ENCODE results near the gene MARCKSL1. TPM values are rescaled to one million over a fixed set of nuclear protein-coding genes. Genes with fewer than 3 reads are reported as not detected.
A peak's percentile ranks its signal among the peaks of the same experiment; 100 is the strongest.

The MARCKSL1 gene
- total and polyA plus RNA-seq, 2 of the 13 experiments (the other 11 are each of a cell fraction or from before 2014, with no cell fraction given): 81.9 to 155 TPM

DNA sequence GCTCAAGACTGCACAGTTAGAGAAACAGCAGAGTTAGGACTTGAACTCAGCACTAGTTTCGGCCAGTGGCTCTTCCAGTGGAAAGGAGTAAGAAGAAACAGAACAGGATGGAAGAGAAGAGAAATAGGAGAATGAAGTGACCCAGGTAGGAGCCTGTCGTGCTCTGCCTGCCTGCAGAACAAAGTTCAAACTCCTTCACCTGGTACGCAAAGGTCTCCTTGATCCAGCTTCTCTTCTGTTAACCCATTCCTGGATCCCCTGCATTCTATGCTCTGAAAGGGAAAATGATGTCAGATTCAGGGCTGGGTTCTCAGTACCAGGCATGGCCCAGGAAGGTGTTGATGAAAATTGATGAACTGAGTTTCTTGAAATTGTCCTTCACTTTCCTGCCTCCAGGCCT is 22.4 kb upstream of the MARCKSL1 start:
- POLR2A ChIA-PET: interaction anchor here (0.8 to 1.7 kb wide), 5 partner anchors 9 to 36 kb away, joined by 3 to 4 read pairs (median 3); partner anchors contain the start of genes BSDC1 and MARCKSL1
- H3K27ac ChIP-seq (ENCODE audit: extremely low read length, insufficient read depth, low read length): peak overlapping the region; percentile 23
- no peaks in the 10 kb centered on the region for H3K9me3 ChIP-seq (ENCODE audit: low read length)
- H3K4me3 ChIP-seq (replicated peaks in 1 of 3; ENCODE audit: insufficient read depth in 1 of 3, low read depth in 2 of 3, low read length in 3 of 3): no peak overlapping the region
- TSS peak; percentile 15 for BruUV-seq (replicated peaks)
- H3K9ac ChIP-seq (ENCODE audit: insufficient read depth, low read depth, low read length): no peak overlapping the region
- in situ Hi-C loops (cut with HindIII; ENCODE audit: extremely low pct_ligation_motif_present, low pct_unique_long_range_greater_than_20kb): no loop called here
- WGBS (ENCODE audit: low lambda C conversion rate): 25% methylated on average over 3 of the region's 3 CpGs
- H2AFZ ChIP-seq (ENCODE audit: low read length): no peak overlapping the region
- no peaks in the 10 kb centered on the region for H3K79me2 ChIP-seq (ENCODE audit: insufficient read depth, low read length)
- intact Hi-C loops (cut with micrococcal nuclease; ENCODE audit: unreplicated experiment): no loop called here
- H3K4me2 ChIP-seq (ENCODE audit: low read depth, low read length): peak overlapping the region; percentile 48
- H3K36me3 ChIP-seq (replicated peaks in 1 of 2; ENCODE audit: control insufficient read depth in 1 of 2, insufficient read depth in 2 of 2, low read length in 2 of 2): peaks cover 0 to 10% of the 10 kb centered on the region in 2 experiments; a peak in 1 of 5 replicates
- DNase-seq (ENCODE audit: low spot score): no peak
- H4K20me1 ChIP-seq (ENCODE audit: insufficient read depth, low read length): no peaks in the 10 kb centered on the region
- H3K27me3 ChIP-seq (ENCODE audit: control insufficient read depth in 1 of 2, insufficient read depth in 2 of 2, low read length in 2 of 2): no peaks in the 10 kb centered on the region
- peaks cover 34% of the 10 kb centered on the region for H3K4me1 ChIP-seq (ENCODE audit: insufficient read depth, low read length)
- peak; percentile 66 for FAIRE-seq
- CTCF ChIA-PET (ENCODE audit: low intra/inter-chr PET ratio, low total read pairs): no interaction called here
- ATAC-seq: peak; percentile 45
- TF ChIP-seq, protein P1, sequence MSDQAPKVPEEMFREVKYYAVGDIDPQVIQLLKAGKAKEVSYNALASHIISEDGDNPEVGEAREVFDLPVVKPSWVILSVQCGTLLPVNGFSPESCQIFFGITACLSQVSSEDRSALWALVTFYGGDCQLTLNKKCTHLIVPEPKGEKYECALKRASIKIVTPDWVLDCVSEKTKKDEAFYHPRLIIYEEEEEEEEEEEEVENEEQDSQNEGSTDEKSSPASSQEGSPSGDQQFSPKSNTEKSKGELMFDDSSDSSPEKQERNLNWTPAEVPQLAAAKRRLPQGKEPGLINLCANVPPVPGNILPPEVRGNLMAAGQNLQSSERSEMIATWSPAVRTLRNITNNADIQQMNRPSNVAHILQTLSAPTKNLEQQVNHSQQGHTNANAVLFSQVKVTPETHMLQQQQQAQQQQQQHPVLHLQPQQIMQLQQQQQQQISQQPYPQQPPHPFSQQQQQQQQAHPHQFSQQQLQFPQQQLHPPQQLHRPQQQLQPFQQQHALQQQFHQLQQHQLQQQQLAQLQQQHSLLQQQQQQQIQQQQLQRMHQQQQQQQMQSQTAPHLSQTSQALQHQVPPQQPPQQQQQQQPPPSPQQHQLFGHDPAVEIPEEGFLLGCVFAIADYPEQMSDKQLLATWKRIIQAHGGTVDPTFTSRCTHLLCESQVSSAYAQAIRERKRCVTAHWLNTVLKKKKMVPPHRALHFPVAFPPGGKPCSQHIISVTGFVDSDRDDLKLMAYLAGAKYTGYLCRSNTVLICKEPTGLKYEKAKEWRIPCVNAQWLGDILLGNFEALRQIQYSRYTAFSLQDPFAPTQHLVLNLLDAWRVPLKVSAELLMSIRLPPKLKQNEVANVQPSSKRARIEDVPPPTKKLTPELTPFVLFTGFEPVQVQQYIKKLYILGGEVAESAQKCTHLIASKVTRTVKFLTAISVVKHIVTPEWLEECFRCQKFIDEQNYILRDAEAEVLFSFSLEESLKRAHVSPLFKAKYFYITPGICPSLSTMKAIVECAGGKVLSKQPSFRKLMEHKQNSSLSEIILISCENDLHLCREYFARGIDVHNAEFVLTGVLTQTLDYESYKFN (CRISPR knock-in tag; conservative IDR thresholded peaks at IDR 0.05): peak; percentile 53
- TF ChIP-seq POLR2A (IDR thresholded peaks at IDR 0.05; ENCODE audit: insufficient read depth in 1 of 2, low read depth in 2 of 2, low read length in 2 of 2): 0 out of 4 replicates have a peak, but pooled peaks of 1 of the 2 experiments have one; percentile 10
- 0 out of 2 replicates have a peak, but pooled peaks have one; percentile 19 for TF ChIP-seq JUNB (CRISPR knock-in tag; IDR thresholded peaks at IDR 0.05; ENCODE audit: borderline replicate concordance)
- TF ChIP-seq HNF4G (IDR thresholded peaks at IDR 0.05; ENCODE audit: borderline replicate concordance, low read depth, low read length): peak; percentile 80; the same call in 1 of the 2 replicates
- no peak for TF ChIP-seq HNF4G (CRISPR knock-in tag; IDR thresholded peaks at IDR 0.05; ENCODE audit: borderline replicate concordance, low read depth)
- peak; percentile 20 for TF ChIP-seq TEAD3 (CRISPR knock-in tag; optimal IDR thresholded peaks at IDR 0.05; ENCODE audit: borderline replicate concordance)
- TF ChIP-seq ESRRA (CRISPR knock-in tag; IDR thresholded peaks at IDR 0.05; ENCODE audit: low read depth): 0 out of 2 replicates have a peak, but pooled peaks have one; percentile 27
- TF ChIP-seq ZNF773 (CRISPR knock-in tag; IDR thresholded peaks at IDR 0.05; ENCODE audit: borderline replicate concordance): no peak
- peak; percentile 27 for TF ChIP-seq RBM22 (optimal IDR thresholded peaks at IDR 0.05; ENCODE audit: low read length)
- peak; percentile 74 for TF ChIP-seq HNF4A (CRISPR knock-in tag; IDR thresholded peaks at IDR 0.05)
- TF ChIP-seq ZNF609 (CRISPR knock-in tag; IDR thresholded peaks at IDR 0.05; ENCODE audit: borderline replicate concordance): no peak
- TF ChIP-seq ZBTB2 (CRISPR knock-in tag; IDR thresholded peaks at IDR 0.05; ENCODE audit: low read depth): peak; percentile 33; the same call in 1 of the 2 replicates
- TF ChIP-seq ZNF709 (CRISPR knock-in tag; IDR thresholded peaks at IDR 0.05): 0 out of 2 replicates have a peak, but pooled peaks have one; percentile 29
- no peak for TF ChIP-seq MXI1 (IDR thresholded peaks at IDR 0.05; ENCODE audit: borderline replicate concordance, low read depth, low read length)
- no peak for TF ChIP-seq NONO (IDR thresholded peaks at IDR 0.05)
- 0 out of 2 replicates have a peak, but pooled peaks have one; percentile 32 for TF ChIP-seq NONO (CRISPR knock-in tag; conservative IDR thresholded peaks at IDR 0.05)

Measured in HepG2 (cell line).